ENCODE data around the gene SPAG16.

The SPAG16 gene

DNA sequence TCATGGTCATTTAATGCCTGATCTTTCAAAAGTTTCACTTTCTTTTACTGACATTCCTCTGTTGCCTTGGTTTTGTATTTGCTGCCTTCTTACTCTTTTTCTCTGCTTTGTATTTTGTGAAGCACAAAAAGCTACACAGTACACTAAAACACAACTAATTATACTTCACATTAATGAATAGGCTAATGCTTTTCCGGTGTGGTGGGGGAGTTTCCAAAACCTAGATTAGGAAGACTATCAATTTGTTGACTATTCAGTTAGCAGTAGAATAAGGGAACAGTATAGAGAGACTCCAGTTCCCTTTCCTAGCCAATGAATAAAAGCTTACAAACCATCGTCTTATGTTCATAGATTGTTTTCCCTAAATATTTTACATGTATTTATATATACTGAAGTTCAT is 468.3 kb downstream of the SPAG16 start:
- Histone ChIP-seq H3K4me2 (ENCODE audit: low read depth, low read length, poor library complexity, severe bottlenecking) (no peak overlapping the region), H2AFZ (ENCODE audit: low read length) (0 out of 2 replicates have a peak overlapping the region, but pooled peaks have one; percentile 37), H3K9me3 (ENCODE audit: insufficient read depth, low read depth, low read length) (no peaks in the 10 kb centered on the region), H3K27me3 (ENCODE audit: insufficient read depth, low read length, poor library complexity, severe bottlenecking) (no peaks in the 10 kb centered on the region), H3K4me1 (ENCODE audit: insufficient read depth, low read length, poor library complexity, severe bottlenecking) (no peaks in the 10 kb centered on the region), H3F3A (ENCODE audit: low read depth) (no peaks in the 10 kb centered on the region), H4K20me1 (ENCODE audit: insufficient read depth, low read length, poor library complexity, severe bottlenecking) (no peaks in the 10 kb centered on the region), H3K79me2 (ENCODE audit: insufficient read depth, low read length) (no peaks in the 10 kb centered on the region), H3K9me2 (replicated peaks; ENCODE audit: low read depth, low read length) (no peaks in the 10 kb centered on the region), H3K4me3 (ENCODE audit: low read length, poor library complexity, severe bottlenecking) (no peak overlapping the region), H3K36me3 (ENCODE audit: insufficient read depth, low read length) (no peaks in the 10 kb centered on the region), H3K9ac (ENCODE audit: low read depth, low read length, poor library complexity, severe bottlenecking) (no peak overlapping the region)
- TF ChIP-seq EZH2phosphoT487 (IDR thresholded peaks at IDR 0.05; ENCODE audit: borderline replicate concordance) = no peak
- TF ChIP-seq, protein P1, sequence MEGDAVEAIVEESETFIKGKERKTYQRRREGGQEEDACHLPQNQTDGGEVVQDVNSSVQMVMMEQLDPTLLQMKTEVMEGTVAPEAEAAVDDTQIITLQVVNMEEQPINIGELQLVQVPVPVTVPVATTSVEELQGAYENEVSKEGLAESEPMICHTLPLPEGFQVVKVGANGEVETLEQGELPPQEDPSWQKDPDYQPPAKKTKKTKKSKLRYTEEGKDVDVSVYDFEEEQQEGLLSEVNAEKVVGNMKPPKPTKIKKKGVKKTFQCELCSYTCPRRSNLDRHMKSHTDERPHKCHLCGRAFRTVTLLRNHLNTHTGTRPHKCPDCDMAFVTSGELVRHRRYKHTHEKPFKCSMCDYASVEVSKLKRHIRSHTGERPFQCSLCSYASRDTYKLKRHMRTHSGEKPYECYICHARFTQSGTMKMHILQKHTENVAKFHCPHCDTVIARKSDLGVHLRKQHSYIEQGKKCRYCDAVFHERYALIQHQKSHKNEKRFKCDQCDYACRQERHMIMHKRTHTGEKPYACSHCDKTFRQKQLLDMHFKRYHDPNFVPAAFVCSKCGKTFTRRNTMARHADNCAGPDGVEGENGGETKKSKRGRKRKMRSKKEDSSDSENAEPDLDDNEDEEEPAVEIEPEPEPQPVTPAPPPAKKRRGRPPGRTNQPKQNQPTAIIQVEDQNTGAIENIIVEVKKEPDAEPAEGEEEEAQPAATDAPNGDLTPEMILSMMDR (conservative IDR thresholded peaks at IDR 0.05; ENCODE audit: low read length) = no peak

DNA sequence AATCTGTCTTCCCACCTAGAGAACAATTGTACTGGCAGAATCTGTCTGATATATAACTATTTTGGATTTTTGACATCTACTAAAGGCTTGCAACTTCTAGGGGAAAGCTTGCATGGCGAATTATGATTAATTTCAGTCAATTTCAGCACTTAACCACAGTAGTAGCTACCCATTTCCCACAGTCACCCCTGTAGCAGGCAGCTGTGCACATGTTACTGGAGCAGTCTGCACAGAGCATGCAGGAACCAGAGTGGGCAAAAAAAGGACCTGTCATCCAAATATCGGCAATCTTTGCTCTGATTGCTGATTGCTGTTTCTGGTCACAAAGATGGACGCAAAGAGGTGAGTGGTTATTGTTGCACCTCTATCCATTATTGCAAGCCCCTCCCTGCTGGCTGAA is 473.3 kb downstream of the SPAG16 start:
- H3K9me2 ChIP-seq (replicated peaks; ENCODE audit: low read depth, low read length) = no peaks in the 10 kb centered on the region
- H3K36me3 ChIP-seq (ENCODE audit: insufficient read depth, low read length) = no peaks in the 10 kb centered on the region
- no peak overlapping the region for H2AFZ ChIP-seq (ENCODE audit: low read length)
- H4K20me1 ChIP-seq (ENCODE audit: insufficient read depth, low read length, poor library complexity, severe bottlenecking) = no peaks in the 10 kb centered on the region
- no peak for TF ChIP-seq EZH2phosphoT487 (IDR thresholded peaks at IDR 0.05; ENCODE audit: borderline replicate concordance)
- TF ChIP-seq, protein P1 (conservative IDR thresholded peaks at IDR 0.05; ENCODE audit: low read length) = no peak
- H3K4me1 ChIP-seq (ENCODE audit: insufficient read depth, low read length, poor library complexity, severe bottlenecking) = no peaks in the 10 kb centered on the region
- H3K9me3 ChIP-seq (ENCODE audit: insufficient read depth, low read depth, low read length) = no peaks in the 10 kb centered on the region
- no peak overlapping the region for H3K4me3 ChIP-seq (ENCODE audit: low read length, poor library complexity, severe bottlenecking)
- no peak overlapping the region for H3K4me2 ChIP-seq (ENCODE audit: low read depth, low read length, poor library complexity, severe bottlenecking)
- H3F3A ChIP-seq (ENCODE audit: low read depth) = no peaks in the 10 kb centered on the region
- no peaks in the 10 kb centered on the region for H3K27me3 ChIP-seq (ENCODE audit: insufficient read depth, low read length, poor library complexity, severe bottlenecking)
- H3K9ac ChIP-seq (ENCODE audit: low read depth, low read length, poor library complexity, severe bottlenecking) = no peak overlapping the region
- H3K79me2 ChIP-seq (ENCODE audit: insufficient read depth, low read length) = no peaks in the 10 kb centered on the region

DNA sequence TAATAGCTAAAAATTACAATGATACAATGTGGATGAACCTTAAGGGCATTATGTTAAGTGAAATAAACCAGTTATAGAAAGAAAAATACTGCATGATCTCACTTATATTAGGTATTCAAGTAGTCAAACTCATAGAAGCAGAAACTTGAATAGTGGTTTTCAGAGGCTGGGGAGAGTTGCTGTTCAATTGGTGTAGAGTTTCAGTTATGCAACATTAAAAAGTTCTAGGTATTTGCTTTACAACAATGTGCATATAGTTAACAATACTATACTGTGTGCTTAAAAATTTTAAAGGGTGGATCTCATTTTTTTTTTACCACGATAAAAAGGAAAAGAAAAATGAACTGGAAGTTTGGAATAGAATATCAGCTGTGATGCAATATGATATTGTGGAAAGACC is 479.1 kb downstream of the SPAG16 start:
- H3K4me1 ChIP-seq (ENCODE audit: insufficient read depth, low read length, poor library complexity, severe bottlenecking) = no peaks in the 10 kb centered on the region
- no peak overlapping the region for H2AFZ ChIP-seq (ENCODE audit: low read length)
- TF ChIP-seq EZH2phosphoT487 (IDR thresholded peaks at IDR 0.05; ENCODE audit: borderline replicate concordance) = no peak
- TF ChIP-seq, protein P1 (conservative IDR thresholded peaks at IDR 0.05; ENCODE audit: low read length) = no peak
- no peak overlapping the region for H3K4me3 ChIP-seq (ENCODE audit: low read length, poor library complexity, severe bottlenecking)
- H4K20me1 ChIP-seq (ENCODE audit: insufficient read depth, low read length, poor library complexity, severe bottlenecking) = no peaks in the 10 kb centered on the region
- no peaks in the 10 kb centered on the region for H3K9me2 ChIP-seq (replicated peaks; ENCODE audit: low read depth, low read length)
- no peaks in the 10 kb centered on the region for H3K9me3 ChIP-seq (ENCODE audit: insufficient read depth, low read depth, low read length)
- no peaks in the 10 kb centered on the region for H3K79me2 ChIP-seq (ENCODE audit: insufficient read depth, low read length)
- no peak overlapping the region for H3K9ac ChIP-seq (ENCODE audit: low read depth, low read length, poor library complexity, severe bottlenecking)
- no peak overlapping the region for H3K4me2 ChIP-seq (ENCODE audit: low read depth, low read length, poor library complexity, severe bottlenecking)
- no peaks in the 10 kb centered on the region for H3K27me3 ChIP-seq (ENCODE audit: insufficient read depth, low read length, poor library complexity, severe bottlenecking)
- H3F3A ChIP-seq (ENCODE audit: low read depth) = no peaks in the 10 kb centered on the region
- no peaks in the 10 kb centered on the region for H3K36me3 ChIP-seq (ENCODE audit: insufficient read depth, low read length)
